Ureter (tissue), 1 donor: ENCODE results near the gene PTK6. TPM values are rescaled to one million over a fixed set of nuclear protein-coding genes. Genes with fewer than 3 reads are reported as not detected.
"Not testable (repeated sequence)": the region's sequence is repeated elsewhere in the genome, so short reads cannot be mapped to it uniquely, and the experiment has no call there.

Experiments
- DNase-seq: peaks from one replicate; pipeline ENCODE4 v3.0.0-alpha.2; 2020; ENCODE audit warnings: low spot score
- total RNA-seq: library from RNA; stranded (reverse); gene quantifications from one replicate; pipeline ENCODE4 v1.2.4, GENCODE V29; 2023
- donor health status: DM: yes; HTN: yes; CAD: no.

The PTK6 gene
- total RNA-seq, 1 donor from 2014 or later = 55.1 TPM

DNA sequence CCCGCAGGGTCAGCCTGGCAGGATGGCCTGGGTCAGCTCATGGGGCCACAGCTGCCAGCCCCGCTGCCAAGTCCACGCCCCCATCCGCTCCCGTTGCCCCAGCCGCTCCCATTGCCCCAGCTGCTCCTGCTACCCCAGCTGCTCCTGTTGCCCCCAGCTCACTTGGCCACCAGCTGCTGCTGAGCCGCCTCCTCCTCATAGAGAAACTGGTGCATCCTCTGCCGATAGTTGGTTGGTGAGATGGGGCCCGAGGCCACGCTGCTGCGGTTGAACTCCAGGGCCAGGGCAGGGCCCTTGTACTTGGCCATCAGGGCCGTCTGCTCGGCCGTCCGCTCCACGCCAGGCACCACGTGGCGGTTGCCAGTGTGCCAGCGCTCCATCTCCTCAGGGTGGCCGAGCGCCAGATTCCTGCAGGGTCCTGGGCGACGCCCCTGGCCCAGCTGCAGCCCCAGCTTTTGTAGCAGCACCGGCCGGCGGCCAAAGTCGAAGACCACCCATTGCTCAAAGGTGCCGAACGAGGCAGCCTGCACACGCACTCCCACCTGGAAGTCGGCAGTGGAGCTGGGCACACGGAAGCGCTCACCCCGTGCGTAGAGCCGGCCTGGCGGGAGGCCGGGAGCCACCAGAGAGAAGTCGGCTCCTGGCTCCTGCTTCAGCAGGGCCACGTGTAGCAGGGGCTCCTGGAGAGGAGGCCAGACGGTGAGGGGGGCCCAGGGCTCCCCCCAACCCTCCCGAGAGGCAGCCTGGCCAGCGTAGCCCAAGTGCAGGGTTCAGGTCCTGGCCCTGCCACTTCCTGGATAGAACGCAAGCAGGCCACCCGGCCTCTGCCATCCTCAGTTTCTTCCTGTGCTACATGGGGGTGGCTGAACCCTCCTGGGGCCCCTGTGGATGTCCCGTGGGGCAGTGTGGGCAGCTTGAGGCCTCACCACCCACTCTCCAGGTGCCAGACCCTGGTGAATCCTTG is 32.1 kb upstream of the PTK6 start:
- no peak for DNase-seq

DNA sequence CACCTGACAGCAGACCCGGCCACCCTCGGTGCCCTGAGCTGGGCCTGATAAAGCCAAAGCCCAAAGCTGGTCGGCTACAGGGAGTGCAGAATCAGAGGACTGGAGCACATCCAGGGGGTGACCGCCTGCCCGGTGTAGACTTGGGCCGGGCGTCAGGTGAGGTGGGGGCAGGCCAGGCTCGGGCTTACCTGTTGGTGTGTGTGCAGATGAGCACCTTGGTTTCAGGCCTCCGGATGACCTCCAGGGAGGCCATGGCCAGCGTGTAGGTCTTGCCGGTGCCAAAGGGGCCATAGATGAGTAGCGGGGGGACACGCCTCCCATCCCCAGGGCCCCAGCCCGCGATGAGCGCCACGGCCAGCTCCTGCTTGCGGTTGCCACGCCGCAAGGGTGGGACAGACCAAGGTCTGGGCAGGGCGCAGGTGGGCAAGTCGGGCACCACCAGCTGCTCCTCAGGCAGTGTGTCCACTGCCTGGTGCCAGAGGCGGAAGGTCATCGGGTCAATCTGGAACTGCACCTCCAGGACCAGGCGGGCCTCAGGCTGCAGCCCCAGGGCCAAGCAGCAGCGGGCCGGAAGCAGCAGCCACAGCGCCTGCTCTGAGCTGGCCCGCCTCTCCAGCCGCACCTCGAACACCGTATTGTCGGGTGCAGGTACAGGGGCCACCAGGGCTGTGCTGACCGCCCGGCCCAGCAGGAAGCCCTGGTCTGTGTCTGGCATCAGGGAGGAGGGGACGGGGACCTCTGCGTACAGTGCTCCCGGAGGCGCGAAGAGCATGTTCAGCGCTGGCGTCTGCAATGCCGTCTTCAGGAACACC is 31.2 kb upstream of the PTK6 start:
- no peak for DNase-seq

DNA sequence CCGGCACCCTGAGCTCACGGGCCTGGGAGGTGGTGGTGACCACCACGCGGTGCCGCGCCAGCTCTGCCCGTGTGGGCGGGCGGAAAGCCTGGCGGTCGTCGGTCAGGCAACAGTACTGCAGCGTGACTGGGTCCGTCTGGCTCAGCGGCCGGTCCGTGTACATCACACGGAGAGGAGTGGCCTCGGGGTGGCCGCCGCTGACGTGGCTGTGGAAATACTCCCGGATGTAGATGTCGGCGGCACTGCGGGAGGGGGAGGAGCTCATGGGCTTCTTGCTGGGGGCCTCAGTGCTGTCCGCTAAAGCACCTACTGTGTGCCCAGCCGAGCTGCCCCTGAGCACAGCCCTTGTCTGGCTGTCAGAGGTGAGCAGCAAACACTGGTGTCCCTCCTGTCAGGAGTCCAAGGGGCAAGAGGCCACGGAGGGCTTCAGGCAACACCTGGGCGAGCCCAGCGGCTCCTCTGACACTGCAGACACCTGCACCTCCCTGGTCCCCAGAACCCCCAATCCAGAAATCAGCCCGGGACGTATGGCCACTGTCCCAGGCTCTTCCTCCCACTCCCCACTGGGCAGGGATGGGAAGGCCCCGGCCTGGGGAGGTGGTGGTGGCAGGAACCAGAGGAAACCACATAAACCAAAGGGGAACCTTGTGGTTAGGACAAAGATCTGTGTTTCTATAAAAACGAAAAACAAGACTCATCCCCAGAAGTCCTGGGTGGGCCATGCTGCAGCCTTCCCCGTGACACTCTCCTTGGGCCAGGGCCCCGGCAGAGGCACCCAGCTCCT is 30.4 kb upstream of the PTK6 start:
- DNase-seq = no peak

DNA sequence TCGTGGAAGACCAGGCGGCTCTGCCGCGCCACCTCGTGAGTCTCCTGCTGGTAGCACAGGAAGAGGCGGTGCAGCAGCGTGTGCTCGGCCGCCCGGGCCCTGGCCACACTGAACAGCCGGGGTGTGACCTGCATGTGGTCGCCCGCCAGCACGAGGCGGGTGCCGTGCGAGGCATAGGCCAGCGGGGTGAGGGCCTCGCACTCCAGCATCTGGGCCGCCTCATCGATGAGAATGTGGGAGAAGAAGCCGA is 29.9 kb upstream of the PTK6 start:
- DNase-seq = no peak

DNA sequence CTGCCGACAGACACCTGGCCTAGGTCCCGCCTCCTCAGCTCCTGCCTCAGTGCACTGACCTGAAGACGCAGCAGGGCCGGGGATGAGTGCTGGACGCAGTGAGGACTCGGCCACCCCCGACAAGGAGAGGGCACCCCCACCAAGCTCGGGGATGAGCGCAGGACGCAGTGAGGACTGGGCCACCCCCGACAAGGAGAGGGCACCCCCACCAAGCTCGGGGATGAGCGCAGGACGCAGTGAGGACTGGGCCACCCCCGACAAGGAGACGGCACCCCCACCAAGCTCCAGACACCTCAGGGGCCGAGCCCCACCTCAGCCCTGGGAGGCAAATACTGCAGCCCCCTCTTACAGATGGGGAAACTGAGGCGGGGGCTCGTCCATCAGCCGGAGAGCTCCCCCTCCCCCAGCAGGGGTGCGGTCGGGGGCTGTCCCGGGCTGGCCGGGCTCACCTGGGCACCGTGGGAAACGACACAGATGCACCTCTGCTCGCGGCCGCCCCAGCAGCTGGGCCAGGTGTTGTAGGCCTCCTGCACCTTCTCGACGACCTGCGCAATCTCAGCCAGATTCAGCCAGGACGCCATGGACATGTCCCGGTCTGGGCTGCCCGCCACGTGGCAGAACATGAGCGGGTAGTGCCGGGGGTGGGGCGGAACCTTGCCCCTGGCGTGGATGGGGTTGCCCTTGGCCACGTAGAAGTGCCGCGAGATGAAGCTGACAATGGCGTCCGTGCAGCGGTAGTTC is 29.4 kb upstream of the PTK6 start:
- no peak for DNase-seq

DNA sequence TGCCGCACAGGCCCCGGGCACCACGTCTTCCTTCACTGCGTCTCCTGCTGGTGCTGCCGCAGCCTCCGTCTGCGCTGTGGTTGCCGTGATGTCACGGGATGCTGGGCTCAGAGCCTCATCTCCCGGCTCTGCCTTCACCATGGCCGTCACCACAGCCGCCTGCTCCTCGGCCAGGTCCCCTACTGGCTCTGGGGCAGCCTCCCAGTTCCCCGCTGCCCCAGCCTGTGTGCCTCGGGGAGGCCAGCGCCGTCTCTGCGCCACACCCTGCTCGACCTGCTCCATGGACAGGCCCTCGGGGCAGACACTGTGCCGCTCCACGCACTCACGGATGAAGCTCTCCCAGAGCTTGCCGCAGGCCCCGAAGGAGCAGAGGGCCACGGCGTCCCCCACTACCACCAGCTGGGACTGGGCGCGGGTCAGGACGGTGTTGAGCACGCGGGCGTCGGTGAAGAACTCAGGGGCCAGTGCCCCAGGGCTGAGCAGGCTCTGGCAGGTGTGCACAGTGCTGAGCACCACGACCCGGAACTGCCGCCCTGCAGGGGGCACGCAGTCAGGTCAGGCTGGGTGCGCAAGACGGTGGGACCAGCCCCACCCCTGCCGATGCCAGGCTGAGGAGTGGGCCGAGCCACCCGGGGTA is 28.6 kb upstream of the PTK6 start:
- DNase-seq = no peak

DNA sequence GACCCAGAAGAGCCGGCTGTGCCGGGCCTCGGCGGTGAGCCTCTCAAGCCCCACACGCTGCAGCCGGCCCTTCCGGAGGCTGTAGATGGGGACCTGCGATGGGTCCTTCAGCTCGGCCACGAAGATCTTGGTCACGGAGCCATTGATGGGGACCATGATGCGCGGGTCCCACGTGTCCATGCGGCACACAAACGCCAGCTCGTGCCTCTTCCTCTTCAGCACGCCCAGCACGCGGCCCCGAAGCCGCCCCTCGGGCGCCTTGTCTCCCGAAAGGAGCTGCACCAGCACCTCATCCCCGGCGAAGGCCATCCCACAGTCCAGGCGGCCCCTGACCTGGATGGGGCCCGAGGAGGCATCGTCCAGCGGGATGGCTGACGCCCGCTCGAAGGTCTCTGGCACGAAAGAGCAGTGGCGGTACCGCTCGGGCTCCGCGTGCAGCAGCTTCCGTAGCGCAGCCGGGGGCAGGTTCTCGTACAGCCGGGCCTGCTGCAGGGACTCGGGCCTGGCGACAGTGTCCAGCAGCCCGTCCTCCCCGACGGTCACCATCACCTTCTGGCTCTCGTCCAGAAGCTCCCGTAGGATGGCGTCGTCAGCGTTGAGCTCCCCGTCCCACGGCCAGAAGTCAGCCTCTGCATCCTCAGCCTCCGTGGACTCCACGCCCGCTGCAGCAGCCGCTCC is 28.0 kb upstream of the PTK6 start:
- DNase-seq = no peak

DNA sequence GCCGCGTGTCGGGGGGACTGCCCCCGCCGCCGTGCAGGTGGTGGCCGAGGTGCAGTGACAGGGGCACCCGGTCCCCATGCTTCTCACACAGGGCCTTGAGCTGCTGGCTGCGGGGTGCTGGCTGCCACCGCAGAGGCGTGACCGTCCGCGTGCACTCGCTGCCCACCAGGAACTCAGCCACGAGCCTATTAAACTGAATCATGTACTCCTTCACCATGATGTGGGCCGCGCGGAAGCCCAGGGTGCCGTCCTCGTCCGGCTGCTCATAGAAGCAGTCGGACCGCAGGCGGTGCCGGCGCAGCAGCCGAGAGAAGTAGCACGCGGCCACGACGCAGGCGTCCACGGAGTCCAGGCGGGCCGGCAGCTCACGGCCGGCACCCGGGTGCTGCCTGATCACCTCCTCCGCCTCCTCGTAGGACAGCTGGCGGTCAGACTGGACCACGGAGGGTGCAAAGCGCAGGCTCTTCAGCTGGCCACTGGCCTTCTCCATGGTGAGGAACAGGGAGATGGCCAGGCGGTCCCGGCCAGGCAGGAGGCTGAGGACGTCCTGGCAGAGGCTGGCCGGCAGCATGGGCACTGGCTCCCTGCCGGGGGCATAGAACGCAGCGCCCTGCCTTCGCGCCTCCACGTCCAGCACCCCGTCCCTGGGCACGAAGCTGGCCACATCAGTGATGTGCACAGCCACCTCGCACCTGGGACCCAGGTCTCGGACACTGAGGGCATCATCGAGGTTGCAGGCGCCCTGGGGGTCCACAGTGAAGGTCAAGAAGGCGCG is 27.0 kb upstream of the PTK6 start:
- no peak for DNase-seq

DNA sequence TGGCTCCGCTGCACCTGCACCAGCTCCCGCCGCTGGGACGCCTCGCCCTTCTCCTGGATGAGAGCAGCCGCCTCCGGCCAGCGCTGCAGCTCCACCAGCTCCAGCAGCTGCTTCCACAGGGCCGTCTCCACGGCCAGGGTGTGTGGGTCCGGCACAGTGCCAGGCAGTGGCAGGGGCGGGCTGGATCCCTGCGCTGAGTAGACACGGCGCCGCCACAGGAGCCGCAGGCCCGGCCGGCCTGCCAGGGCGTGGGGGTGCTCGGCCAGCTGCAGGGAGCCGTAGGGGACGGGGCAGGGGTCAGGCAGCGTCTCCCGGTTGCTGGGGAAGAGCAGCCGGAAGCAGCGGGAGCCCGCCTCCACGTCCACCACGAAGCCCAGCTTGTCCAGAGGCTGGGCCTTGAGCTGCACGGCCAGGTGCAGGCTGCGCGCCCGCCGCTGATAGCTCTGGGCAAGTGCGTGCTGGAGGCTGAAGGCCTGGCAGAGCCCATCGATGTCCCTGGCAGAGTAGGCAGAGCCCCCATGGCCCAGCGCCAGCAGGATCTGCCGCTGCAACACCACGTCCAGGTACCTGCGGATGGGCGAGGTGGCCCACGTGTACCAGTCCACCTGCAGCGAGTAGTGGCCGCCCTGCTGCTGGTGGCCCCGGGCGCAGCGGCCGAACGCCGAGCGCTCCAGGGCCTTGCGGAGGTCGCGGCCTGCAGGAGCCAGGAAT is 26.2 kb upstream of the PTK6 start:
- DNase-seq = no peak

DNA sequence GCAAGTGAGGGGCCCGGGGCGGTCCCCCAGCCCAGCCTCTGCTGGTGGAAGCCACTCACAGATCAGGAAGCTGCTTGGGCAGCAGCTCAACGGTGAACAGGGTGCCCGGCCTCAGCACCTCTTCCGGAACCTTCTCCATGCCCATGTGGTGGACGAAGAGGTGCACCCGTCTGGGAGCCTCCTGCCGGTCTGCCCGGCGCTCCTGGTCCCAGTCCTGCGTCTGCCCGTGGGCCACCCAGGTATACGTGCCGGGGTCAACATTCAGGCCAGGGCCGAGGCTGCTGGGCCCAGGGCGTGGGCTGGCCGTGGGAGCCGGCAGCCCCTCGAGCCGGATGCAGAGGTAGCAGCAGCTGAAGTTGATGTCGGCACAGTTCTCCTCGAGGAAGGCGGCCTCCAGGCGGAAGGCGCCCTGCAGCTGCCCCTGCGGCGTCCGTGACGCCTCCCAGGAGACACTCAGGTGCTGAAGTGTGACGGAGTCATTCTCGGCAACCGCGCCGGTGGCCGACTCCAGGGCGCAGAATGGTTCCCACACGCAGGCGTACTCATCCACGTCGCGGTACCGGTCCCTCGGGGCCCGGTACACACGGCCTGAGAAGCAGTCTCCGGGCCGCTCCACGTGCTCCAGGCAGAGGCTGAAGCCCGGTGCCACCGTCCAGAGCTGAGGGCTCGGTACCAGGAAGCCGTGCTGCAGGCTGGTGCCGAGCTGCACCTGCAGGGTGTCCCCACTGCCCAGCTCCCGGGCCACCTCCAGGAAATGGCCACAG is 25.5 kb upstream of the PTK6 start:
- DNase-seq = no peak

DNA sequence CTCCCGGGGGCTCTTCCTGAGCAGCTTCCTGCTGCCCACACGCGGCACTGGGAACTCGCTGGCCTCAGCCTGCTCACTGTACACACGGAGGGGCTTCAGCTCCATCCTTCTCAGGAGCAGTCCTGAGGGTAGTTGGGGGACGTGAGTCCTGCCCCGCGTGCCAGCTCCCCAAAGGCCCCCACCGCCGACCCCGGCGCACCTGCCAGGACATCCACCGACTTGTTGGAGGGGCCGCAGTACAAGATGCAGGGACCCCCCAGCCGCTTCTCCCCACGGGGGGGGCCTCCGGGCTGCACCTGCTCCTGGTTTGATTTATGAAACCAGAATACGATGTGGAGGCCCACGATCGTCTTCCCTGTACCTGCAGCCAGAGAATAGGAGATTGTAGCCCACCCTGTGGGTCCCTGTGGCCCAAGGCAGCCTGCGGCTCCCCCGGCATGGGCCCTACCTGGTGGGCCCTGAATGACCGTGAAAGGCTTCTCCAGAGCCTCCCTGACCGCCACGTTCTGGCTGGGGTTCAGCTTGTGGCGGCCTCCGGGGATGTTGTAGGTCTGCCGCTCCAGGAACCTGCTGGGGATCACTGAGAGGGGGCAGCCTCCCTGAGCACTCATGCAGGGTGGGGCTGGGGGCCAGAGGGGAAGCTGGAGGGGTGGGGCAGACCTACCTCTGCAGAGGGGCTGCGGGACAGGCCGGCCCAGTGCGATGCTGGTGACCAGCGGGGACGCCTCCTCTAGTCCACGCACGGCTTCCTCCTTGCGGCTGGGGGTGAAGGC is 24.6 kb upstream of the PTK6 start:
- DNase-seq = no peak

DNA sequence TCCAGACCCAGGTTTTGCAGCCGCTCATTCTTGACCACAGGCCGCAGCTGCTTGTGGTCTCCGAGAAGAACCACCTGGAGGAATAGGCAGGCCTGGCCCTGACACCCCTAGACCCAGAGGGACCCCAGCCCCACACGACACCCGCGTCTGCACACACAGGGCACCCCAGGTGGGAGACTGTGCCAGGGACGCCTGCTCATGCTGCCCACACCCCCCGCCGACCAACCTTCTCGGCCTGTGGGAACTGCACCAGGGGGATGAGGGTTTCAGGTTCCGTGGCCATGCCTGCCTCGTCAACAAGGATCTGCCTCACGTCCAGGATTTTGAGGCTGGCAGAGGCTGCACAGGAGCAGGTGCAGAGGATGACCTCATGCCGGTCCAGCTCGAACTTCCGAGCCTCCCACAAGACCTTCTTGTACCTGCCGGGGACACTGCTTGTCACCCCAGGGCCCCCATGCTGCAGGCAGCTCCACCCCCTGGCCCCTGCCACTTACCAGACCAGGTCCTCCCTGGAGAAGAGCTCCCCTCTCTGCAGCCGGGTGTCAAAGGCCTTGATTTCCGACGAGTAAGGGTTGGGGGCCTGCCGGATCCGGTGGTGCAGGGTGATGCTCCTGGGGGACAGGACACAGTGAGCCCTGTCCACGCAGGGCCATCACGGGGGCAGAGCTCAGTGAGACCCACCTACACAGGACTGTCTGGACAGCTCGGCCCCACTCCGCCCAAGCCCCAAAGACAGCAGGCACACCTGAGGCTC is 23.9 kb upstream of the PTK6 start:
- no peak for DNase-seq

DNA sequence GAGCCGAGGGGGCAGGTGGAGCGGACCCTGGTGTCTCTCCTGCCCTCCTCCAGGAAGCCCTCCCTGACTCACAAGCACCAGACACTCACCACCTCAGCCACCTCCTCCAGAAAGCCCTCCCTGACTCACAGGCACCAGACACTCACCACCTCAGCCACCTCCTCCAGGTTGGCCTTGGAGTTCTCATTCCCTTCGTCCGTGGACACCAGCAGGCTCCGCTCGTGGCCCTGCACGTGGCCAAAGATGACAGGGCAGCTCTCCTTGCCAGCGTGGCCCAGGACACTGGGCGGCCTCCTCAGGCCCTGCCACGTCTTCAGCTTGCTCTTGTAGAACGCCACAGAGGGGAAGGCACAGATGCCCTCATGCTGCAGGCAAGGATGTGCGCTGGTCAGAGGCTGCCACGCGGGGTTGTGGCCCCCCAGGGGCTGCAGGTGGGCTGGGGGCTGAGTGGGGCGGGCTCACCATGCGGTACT is 23.2 kb upstream of the PTK6 start:
- DNase-seq = no peak

DNA sequence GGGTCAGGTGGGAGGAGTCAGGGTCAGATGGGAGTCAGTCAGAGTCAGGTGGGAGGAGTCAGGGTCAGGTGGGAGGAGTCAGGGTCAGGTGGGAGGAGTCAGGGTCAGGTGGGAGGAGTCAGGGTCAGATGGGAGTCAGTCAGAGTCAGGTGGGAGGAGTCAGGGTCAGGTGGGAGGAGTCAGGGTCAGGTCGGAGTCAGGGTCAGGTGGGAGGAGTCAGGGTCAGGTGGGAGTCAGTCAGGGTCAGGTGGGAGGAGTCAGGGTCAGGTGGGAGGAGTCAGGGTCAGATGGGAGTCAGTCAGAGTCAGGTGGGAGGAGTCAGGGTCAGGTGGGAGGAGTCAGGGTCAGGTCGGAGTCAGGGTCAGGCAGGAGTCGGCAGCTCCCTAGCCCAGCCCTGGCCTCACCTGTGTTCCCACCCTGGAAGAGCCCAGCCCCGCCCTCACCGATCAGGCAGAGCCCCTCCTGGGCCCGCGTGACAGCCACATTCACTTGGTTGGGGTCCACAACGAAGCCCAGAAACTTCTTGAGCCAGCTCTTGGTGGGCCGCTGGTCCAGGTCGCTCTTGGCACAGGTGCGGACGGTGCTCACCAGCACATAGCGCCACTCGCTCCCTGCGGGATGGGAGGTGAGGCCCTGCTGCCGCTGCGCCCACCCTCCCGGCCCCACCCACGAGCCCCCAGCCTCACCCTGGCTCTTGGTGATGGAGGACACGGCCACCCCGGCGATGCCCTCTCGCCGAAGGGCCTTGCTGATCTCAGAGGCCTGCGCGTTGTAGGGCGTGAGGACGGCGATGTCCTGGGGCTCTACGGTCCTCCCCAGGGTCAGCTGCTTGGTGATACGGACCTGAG is 22.5 kb upstream of the PTK6 start:
- DNase-seq = not testable (repeated sequence)

DNA sequence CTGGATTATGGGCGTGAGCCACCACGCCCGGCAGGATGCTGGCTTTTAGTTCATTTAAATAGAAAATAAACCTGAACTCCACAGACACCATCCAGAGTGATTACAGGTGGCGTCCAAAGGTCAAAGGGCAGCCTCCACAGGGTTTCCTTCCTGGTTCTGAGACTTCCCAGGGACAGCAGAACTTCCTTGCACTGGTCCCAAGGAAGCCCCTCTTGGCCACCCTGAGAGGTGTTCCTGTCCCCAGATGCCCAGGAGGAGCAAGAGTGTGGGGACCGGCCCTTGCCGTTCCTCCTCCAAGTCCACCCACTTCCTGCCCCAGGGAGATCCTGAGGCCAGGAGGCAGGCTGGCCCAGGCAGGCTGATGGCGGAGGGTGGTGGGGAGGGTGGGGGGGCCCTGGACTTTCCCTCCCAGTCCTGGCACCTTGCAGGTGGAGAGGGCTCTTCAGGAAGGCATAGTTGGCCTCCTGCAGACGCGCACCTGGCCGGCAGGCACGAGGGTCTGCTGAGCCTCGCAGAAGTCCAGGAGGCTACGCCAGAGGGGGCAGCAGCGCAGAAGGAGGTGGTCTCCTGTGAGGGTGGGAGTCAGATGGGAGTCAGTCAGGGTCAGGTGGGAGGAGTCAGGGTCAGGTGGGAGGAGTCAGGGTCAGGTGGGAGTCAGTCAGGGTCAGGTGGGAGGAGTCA is 21.8 kb upstream of the PTK6 start:
- DNase-seq = no peak
